ENCODE data around the gene RNF220. TPM values are rescaled to one million over a fixed set of nuclear protein-coding genes. Genes with fewer than 3 reads are reported as not detected.

The RNF220 gene
- total and polyA plus RNA-seq, 2 of the 4 experiments (the other 2 are of a cell fraction) = 71.8 to 77.1 TPM

DNA sequence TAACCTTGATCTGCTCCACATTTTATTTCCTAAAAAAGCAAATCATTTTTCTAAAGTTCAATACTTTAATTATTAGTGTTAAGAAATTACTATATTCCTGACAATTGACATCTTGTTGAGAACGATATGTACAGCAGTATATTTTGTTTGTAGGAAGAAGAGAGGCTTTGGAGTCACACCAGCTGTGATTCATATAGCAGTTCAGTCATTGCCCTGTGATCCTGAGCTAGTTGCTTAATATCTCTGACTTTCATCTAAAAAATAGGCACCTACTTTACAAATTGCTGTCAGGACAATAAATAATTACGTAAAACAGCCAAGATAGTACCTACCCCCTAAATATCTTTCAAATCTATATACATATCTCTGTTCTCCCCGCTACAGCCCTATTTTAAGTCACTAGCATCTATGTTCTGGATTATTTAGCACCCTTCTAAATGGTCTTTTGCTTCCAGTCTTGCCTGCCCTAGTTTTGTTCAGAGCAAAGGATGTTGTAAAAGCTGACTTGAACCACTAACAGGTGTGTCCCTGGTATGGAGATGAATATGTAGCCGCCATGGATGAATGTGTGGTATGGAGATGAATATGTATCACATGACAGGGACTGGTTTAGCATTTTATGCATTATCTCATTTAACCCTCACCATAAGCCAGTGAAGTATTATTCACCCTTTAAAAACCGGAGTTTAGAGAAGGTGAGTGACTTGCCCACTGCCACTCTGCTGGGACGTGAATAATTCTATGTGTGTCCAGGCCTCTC, 42.2 kb downstream of the RNF220 start:
- in situ Hi-C loops (cut with MboI; ENCODE audit: low sequenced_read_pairs) (no loop called here), intact Hi-C loops (cut with micrococcal nuclease) (no loop called here), dilution Hi-C loops (cut with HindIII; ENCODE audit: low sequenced_read_pairs, unreplicated experiment) (no loop called here)
- no peak overlapping the region for H3K4ac ChIP-seq (ENCODE audit: low read depth, low read length)
- H3K27ac ChIP-seq (ENCODE audit: insufficient read depth, low read length) = no peak overlapping the region
- no peak overlapping the region for H3K56ac ChIP-seq (ENCODE audit: extremely low read depth, insufficient read depth, low read length)
- no peak overlapping the region for H4K5ac ChIP-seq (ENCODE audit: low read depth, low read length)
- H2AK9ac ChIP-seq (replicated peaks; ENCODE audit: low read depth, low read length, poor library complexity) = no peak overlapping the region
- H4K8ac ChIP-seq (ENCODE audit: low read depth in 2 of 2, low read length in 2 of 2) = no peak overlapping the region
- H3K9me1 ChIP-seq (ENCODE audit: insufficient read depth, low read length) = no peaks in the 10 kb centered on the region
- no peak overlapping the region for H3K14ac ChIP-seq (replicated peaks; ENCODE audit: low read depth, low read length)
- no peak overlapping the region for H3K23ac ChIP-seq (ENCODE audit: low read depth, low read length)
- no TSS peak for BruUV-seq (replicated peaks)
- ATAC-seq (ENCODE audit: low read depth) (no peak), DNase-seq (no peak)
- no peak overlapping the region for H2AK5ac ChIP-seq (ENCODE audit: low read depth, low read length)
- no peaks in the 10 kb centered on the region for H4K20me1 ChIP-seq (ENCODE audit: insufficient read depth, low read length)
- no peak overlapping the region for H4K91ac ChIP-seq (ENCODE audit: insufficient read depth, low read depth, low read length)
- H2BK20ac ChIP-seq (ENCODE audit: low read depth, low read length) = no peak overlapping the region
- no peak overlapping the region for H3K9ac ChIP-seq (ENCODE audit: low read depth, low read length)
- no peaks in the 10 kb centered on the region for H3K9me3 ChIP-seq (ENCODE audit: control insufficient read depth, insufficient read depth, low read length)
- no peak overlapping the region for H3K4me2 ChIP-seq (ENCODE audit: low read depth, low read length)
- H3K27me3 ChIP-seq (ENCODE audit: control insufficient read depth, insufficient read depth, low read length) = peaks cover 13% of the 10 kb centered on the region; the same call in 1 of the 2 replicates
- no peak overlapping the region for H2AFZ ChIP-seq (replicated peaks; ENCODE audit: low read length, poor library complexity)
- H3K4me3 ChIP-seq (ENCODE audit: insufficient read depth, low read depth, low read length) = no peak overlapping the region
- 42% methylated on average over 2 of the region's 6 CpGs; no CpG with 5 or more reads in 1 of the 2 experiments for whole genome bisulfite sequencing, 2 experiments (ENCODE audit: extremely low coverage in 2 of 2, insufficient read length in 1 of 2)
- no peaks in the 10 kb centered on the region for H3K79me1 ChIP-seq (ENCODE audit: low read depth in 1 of 2, low read length in 2 of 2)
- ChIA-PET POLR2A (ENCODE audit: unreplicated experiment) (no interaction called here), CTCF (no interaction called here)
- no peak for TF ChIP-seq RCOR1 (IDR thresholded peaks at IDR 0.05; ENCODE audit: insufficient replicate concordance, low read length)
- no peak overlapping the region for H2BK120ac ChIP-seq (ENCODE audit: low read depth, low read length)
- H2BK5ac ChIP-seq (ENCODE audit: low read depth, low read length, poor library complexity, severe bottlenecking) = no peak overlapping the region
- no peaks in the 10 kb centered on the region for H3K4me1 ChIP-seq (ENCODE audit: control insufficient read depth, insufficient read depth, low read length)
- H3K36me3 ChIP-seq (ENCODE audit: control insufficient read depth, insufficient read depth, low read length) = no peaks in the 10 kb centered on the region
- no peak overlapping the region for H3K18ac ChIP-seq (ENCODE audit: low read depth, low read length)
- no peak overlapping the region for H2BK15ac ChIP-seq (ENCODE audit: low read depth, low read length)
